H1 (cell line): Measurements from ENCODE around the gene PIGH. TPM values are rescaled to one million over a fixed set of nuclear protein-coding genes. Genes with fewer than 3 reads are reported as not detected.

Source experiments
- polyA plus RNA-seq, 7 experiments: library from polyadenylated mRNA; depleted of rRNA in 3 of 7; stranded (reverse) in 5 of 7; unstranded in 2 of 7; fragments of >200 nt in 5 of 7; fragments of 200-250 nt in 2 of 7; gene quantifications; 1 replicate in 5 of 7; 2 replicates in 1 of 7; 4 replicates in 1 of 7; pipeline versions ENCODE4 v1.2.1 to v1.2.3, GENCODE V29; 2011 to 2013; ENCODE audit warnings: missing spikeins in 2 of 7, mixed read lengths in 2 of 7
- total RNA-seq: library from RNA; stranded (reverse); fragmentation: NEBNext Ultra II Directional; extraction: Animal tissue kit (Norgen Biotek cat#: 25700); gene quantifications from 2 replicates; pipeline ENCODE4 v1.2.1, GENCODE V29; 2021
- TF ChIP-seq, protein P1 (sequence below), 3 experiments: IDR thresholded peaks; 1 replicate in 2 of 3; 2 replicates in 1 of 3; pipeline versions ENCODE4 v1.5.1 to v1.6.1; 2011; ENCODE audit warnings: low read length in 3 of 3, mild to moderate bottlenecking in 3 of 3, inconsistent platforms in 2 of 3, low read depth in 1 of 3, moderate library complexity in 1 of 3; ENCODE audit not compliant: insufficient read depth in 1 of 3; ENCODE audit errors: control extremely low read depth in 1 of 3

The PIGH gene
- total and polyA plus RNA-seq, 2 of the 8 experiments (the other 6 are each of a cell fraction or from before 2014, with no cell fraction given) = 7.2 to 8.6 TPM

GRCh38 chr14:67555518-67556090, 44.5 kb downstream of the PIGH start (continued):
- TF ChIP-seq, protein P1, sequence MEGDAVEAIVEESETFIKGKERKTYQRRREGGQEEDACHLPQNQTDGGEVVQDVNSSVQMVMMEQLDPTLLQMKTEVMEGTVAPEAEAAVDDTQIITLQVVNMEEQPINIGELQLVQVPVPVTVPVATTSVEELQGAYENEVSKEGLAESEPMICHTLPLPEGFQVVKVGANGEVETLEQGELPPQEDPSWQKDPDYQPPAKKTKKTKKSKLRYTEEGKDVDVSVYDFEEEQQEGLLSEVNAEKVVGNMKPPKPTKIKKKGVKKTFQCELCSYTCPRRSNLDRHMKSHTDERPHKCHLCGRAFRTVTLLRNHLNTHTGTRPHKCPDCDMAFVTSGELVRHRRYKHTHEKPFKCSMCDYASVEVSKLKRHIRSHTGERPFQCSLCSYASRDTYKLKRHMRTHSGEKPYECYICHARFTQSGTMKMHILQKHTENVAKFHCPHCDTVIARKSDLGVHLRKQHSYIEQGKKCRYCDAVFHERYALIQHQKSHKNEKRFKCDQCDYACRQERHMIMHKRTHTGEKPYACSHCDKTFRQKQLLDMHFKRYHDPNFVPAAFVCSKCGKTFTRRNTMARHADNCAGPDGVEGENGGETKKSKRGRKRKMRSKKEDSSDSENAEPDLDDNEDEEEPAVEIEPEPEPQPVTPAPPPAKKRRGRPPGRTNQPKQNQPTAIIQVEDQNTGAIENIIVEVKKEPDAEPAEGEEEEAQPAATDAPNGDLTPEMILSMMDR (IDR thresholded peaks at IDR 0.05; ENCODE audit: control extremely low read depth in 1 of 3, insufficient read depth in 1 of 3, low read depth in 1 of 3, low read length in 3 of 3) = no peak
